Measurements from ENCODE around the gene NUP98.

Gene NUP98

GRCh38 chr11:3764266-3764665 lies 33.1 kb downstream of the NUP98 start:
- DNase-seq (ENCODE audit: low spot score in 2 of 2) (no peak), ATAC-seq (ENCODE audit: low read depth) (no peak)
- Mint-ChIP-seq H3K4me1 (no peaks in the 10 kb centered on the region), H3K36me3 (peaks cover 35% of the 10 kb centered on the region), H3K27ac (no peak overlapping the region), H3K27me3 (no peaks in the 10 kb centered on the region), H3K4me3 (no peak overlapping the region), H3K9me3 (no peaks in the 10 kb centered on the region)

- ATAC-seq (ENCODE audit: low read depth) (no peak), DNase-seq (ENCODE audit: low spot score in 2 of 2) (no peak)
- H3K9me3 Mint-ChIP-seq: no peaks in the 10 kb centered on the region
- H3K4me1 Mint-ChIP-seq: no peaks in the 10 kb centered on the region
- peaks cover 26% of the 10 kb centered on the region for H3K36me3 Mint-ChIP-seq
- no peak overlapping the region for H3K27ac Mint-ChIP-seq
- no peak overlapping the region for H3K4me3 Mint-ChIP-seq
- no peaks in the 10 kb centered on the region for H3K27me3 Mint-ChIP-seq
These were observed 42.2 kb downstream of the NUP98 start for GRCh38 chr11:3755151-3755550.

GRCh38 chr11:3753110-3753509 lies 44.2 kb downstream of the NUP98 start:
- DNase-seq (ENCODE audit: low spot score in 2 of 2): no peak
- ATAC-seq (ENCODE audit: low read depth): no peak
- Mint-ChIP-seq H3K4me1 (no peaks in the 10 kb centered on the region), H3K36me3 (peaks cover 17% of the 10 kb centered on the region), H3K27me3 (no peaks in the 10 kb centered on the region), H3K27ac (no peak overlapping the region), H3K9me3 (no peaks in the 10 kb centered on the region), H3K4me3 (no peak overlapping the region)

GRCh38 chr11:3747704-3748103 lies 49.6 kb downstream of the NUP98 start:
- Mint-ChIP-seq H3K36me3 (peaks cover 17% of the 10 kb centered on the region), H3K9me3 (no peaks in the 10 kb centered on the region), H3K27me3 (no peaks in the 10 kb centered on the region), H3K4me3 (no peak overlapping the region), H3K4me1 (no peaks in the 10 kb centered on the region), H3K27ac (peak overlapping the region; percentile 11)
- ATAC-seq (ENCODE audit: low read depth): no peak
- DNase-seq (ENCODE audit: low spot score in 2 of 2): no peak

- H3K27me3 Mint-ChIP-seq: no peaks in the 10 kb centered on the region
- H3K27ac Mint-ChIP-seq: no peak overlapping the region
- ATAC-seq (ENCODE audit: low read depth): no peak
- H3K36me3 Mint-ChIP-seq: peaks cover 21% of the 10 kb centered on the region
- H3K9me3 Mint-ChIP-seq: no peaks in the 10 kb centered on the region
- no peak for DNase-seq (ENCODE audit: low spot score in 2 of 2)
- H3K4me1 Mint-ChIP-seq: no peaks in the 10 kb centered on the region
- no peak overlapping the region for H3K4me3 Mint-ChIP-seq
These were observed 52.2 kb downstream of the NUP98 start for GRCh38 chr11:3745161-3745560.

GRCh38 chr11:3738723-3739122 lies 58.6 kb downstream of the NUP98 start:
- ATAC-seq (ENCODE audit: low read depth) (no peak), DNase-seq (ENCODE audit: low spot score in 2 of 2) (no peak)
- peaks cover 31% of the 10 kb centered on the region for H3K36me3 Mint-ChIP-seq
- no peak overlapping the region for H3K4me3 Mint-ChIP-seq
- no peaks in the 10 kb centered on the region for H3K9me3 Mint-ChIP-seq
- H3K27ac Mint-ChIP-seq: no peak overlapping the region
- no peaks in the 10 kb centered on the region for H3K27me3 Mint-ChIP-seq
- no peaks in the 10 kb centered on the region for H3K4me1 Mint-ChIP-seq

- peaks cover 32% of the 10 kb centered on the region for H3K36me3 Mint-ChIP-seq
- no peaks in the 10 kb centered on the region for H3K9me3 Mint-ChIP-seq
- no peak for DNase-seq (ENCODE audit: low spot score in 2 of 2)
- no peak overlapping the region for H3K4me3 Mint-ChIP-seq
- ATAC-seq (ENCODE audit: low read depth): no peak
- no peaks in the 10 kb centered on the region for H3K27me3 Mint-ChIP-seq
- no peaks in the 10 kb centered on the region for H3K4me1 Mint-ChIP-seq
- no peak overlapping the region for H3K27ac Mint-ChIP-seq
These were observed 59.1 kb downstream of the NUP98 start for GRCh38 chr11:3738241-3738640.

- ATAC-seq (ENCODE audit: low read depth): no peak
- Mint-ChIP-seq H3K27ac (no peak overlapping the region), H3K4me3 (no peak overlapping the region), H3K36me3 (peaks cover 33% of the 10 kb centered on the region), H3K27me3 (no peaks in the 10 kb centered on the region), H3K9me3 (no peaks in the 10 kb centered on the region), H3K4me1 (no peaks in the 10 kb centered on the region)
- DNase-seq (ENCODE audit: low spot score in 2 of 2): no peak
These were observed 59.9 kb downstream of the NUP98 start for GRCh38 chr11:3737386-3737933.

- no peak overlapping the region for H3K27ac Mint-ChIP-seq
- no peaks in the 10 kb centered on the region for H3K9me3 Mint-ChIP-seq
- no peak for DNase-seq (ENCODE audit: low spot score in 2 of 2)
- no peak overlapping the region for H3K4me3 Mint-ChIP-seq
- H3K36me3 Mint-ChIP-seq: peaks cover 30% of the 10 kb centered on the region
- no peak for ATAC-seq (ENCODE audit: low read depth)
- no peaks in the 10 kb centered on the region for H3K27me3 Mint-ChIP-seq
- H3K4me1 Mint-ChIP-seq: no peaks in the 10 kb centered on the region
These were observed 60.5 kb downstream of the NUP98 start for GRCh38 chr11:3736816-3737215.

- no peak for DNase-seq (ENCODE audit: low spot score in 2 of 2)
- H3K9me3 Mint-ChIP-seq: no peaks in the 10 kb centered on the region
- H3K4me3 Mint-ChIP-seq: no peak overlapping the region
- H3K27me3 Mint-ChIP-seq: no peaks in the 10 kb centered on the region
- ATAC-seq (ENCODE audit: low read depth): no peak
- H3K27ac Mint-ChIP-seq: no peak overlapping the region
- H3K36me3 Mint-ChIP-seq: peaks cover 25% of the 10 kb centered on the region
- H3K4me1 Mint-ChIP-seq: no peaks in the 10 kb centered on the region
These were observed 61.5 kb downstream of the NUP98 start for GRCh38 chr11:3735827-3736226.

- no peak overlapping the region for H3K27ac Mint-ChIP-seq
These were observed 64.5 kb downstream of the NUP98 start for GRCh38 chr11:3732671-3733436.

GRCh38 chr11:3723014-3723708 lies 74.2 kb downstream of the NUP98 start:
- H3K9me3 Mint-ChIP-seq: peaks cover 2% of the 10 kb centered on the region
- no peaks in the 10 kb centered on the region for H3K4me1 Mint-ChIP-seq
- DNase-seq (ENCODE audit: low spot score in 2 of 2) (no peak), ATAC-seq (ENCODE audit: low read depth) (no peak)
- H3K36me3 Mint-ChIP-seq: peaks cover 41% of the 10 kb centered on the region
- H3K4me3 Mint-ChIP-seq: no peak overlapping the region
- no peak overlapping the region for H3K27ac Mint-ChIP-seq
- H3K27me3 Mint-ChIP-seq: no peaks in the 10 kb centered on the region

More at GRCh38 chr11:3732671-3733436, 64.5 kb downstream of the NUP98 start:
- Mint-ChIP-seq H3K27me3 (no peaks in the 10 kb centered on the region), H3K4me1 (no peaks in the 10 kb centered on the region), H3K4me3 (no peak overlapping the region), H3K9me3 (no peaks in the 10 kb centered on the region), H3K36me3 (peaks cover 35% of the 10 kb centered on the region)
- ATAC-seq (ENCODE audit: low read depth): no peak
- DNase-seq (ENCODE audit: low spot score in 2 of 2): no peak

GRCh38 chr11:3722100-3722499 lies 75.3 kb downstream of the NUP98 start:
- ATAC-seq (ENCODE audit: low read depth) (no peak), DNase-seq (ENCODE audit: low spot score in 2 of 2) (no peak)
- peaks cover 44% of the 10 kb centered on the region for H3K36me3 Mint-ChIP-seq
- no peak overlapping the region for H3K27ac Mint-ChIP-seq
- H3K9me3 Mint-ChIP-seq: peaks cover 2% of the 10 kb centered on the region
- no peaks in the 10 kb centered on the region for H3K27me3 Mint-ChIP-seq
- H3K4me3 Mint-ChIP-seq: no peak overlapping the region
- no peaks in the 10 kb centered on the region for H3K4me1 Mint-ChIP-seq

- no peaks in the 10 kb centered on the region for H3K27me3 Mint-ChIP-seq
- no peak overlapping the region for H3K27ac Mint-ChIP-seq
- H3K4me3 Mint-ChIP-seq: no peak overlapping the region
- peaks cover 2% of the 10 kb centered on the region for H3K9me3 Mint-ChIP-seq
- H3K4me1 Mint-ChIP-seq: no peaks in the 10 kb centered on the region
- DNase-seq (ENCODE audit: low spot score in 2 of 2) (no peak), ATAC-seq (ENCODE audit: low read depth) (no peak)
- peaks cover 44% of the 10 kb centered on the region for H3K36me3 Mint-ChIP-seq
These were observed 76.4 kb downstream of the NUP98 start for GRCh38 chr11:3720997-3721396.
